ENCODE results near the gene HOOK2.
"Not testable (repeated sequence)": the region's sequence is repeated elsewhere in the genome, so short reads cannot be mapped to it uniquely, and the experiment has no call there.

The HOOK2 gene

DNA sequence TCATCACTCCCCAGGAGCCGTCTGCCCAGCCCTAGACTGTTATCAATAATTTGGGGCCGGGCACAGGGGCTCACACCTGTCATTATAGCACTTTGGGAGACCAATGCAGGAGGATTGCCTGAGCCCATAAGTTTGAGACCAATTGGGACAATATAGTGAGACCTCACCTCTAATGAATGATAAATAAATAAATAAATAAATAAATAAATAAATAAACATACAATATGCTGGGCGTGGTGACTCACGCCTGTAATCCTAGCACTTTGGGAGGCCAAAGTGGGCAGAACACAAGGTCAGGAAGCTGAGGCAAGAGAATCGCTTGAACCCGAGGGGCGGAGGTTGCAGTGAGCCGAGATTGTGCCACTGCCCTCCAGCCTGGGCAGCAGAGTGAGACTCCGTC is 62.0 kb downstream of the HOOK2 start:
- not testable (repeated sequence) for H3K27ac ChIP-seq (ENCODE audit: extremely low read depth, low read depth, low read length); H3K9me3 ChIP-seq (ENCODE audit: control insufficient read depth, insufficient read depth, low read depth, low read length); H3K4me3 ChIP-seq (ENCODE audit: low read depth, low read length); H3K4me1 ChIP-seq (ENCODE audit: control insufficient read depth, insufficient read depth, low read length)
- H3K36me3 ChIP-seq (ENCODE audit: control insufficient read depth in 2 of 2, insufficient read depth in 1 of 2, low read length in 2 of 2) = peaks cover 64 to 97% of the 10 kb centered on the region in 2 experiments
- CTCF ChIA-PET = interaction anchor here (0.7 to 1.8 kb wide), 7 partner anchors 20 to 84 kb away, joined by 3 to 7 read pairs (median 5); no protein-coding TSS in a partner anchor
- TF ChIP-seq ZNF629 (tag by site-specific recombination; IDR thresholded peaks at IDR 0.05) (peak; percentile 28; the same call in 1 of the 2 replicates), ZNF354C (tag by site-specific recombination; IDR thresholded peaks at IDR 0.05; ENCODE audit: borderline replicate concordance, low read depth) (0 out of 2 replicates have a peak, but pooled peaks have one; percentile 62), ZNF140 (tag by site-specific recombination; IDR thresholded peaks at IDR 0.05) (peak; percentile 36; the same call in 1 of the 2 replicates), ZNF202 (tag by site-specific recombination; IDR thresholded peaks at IDR 0.05; ENCODE audit: borderline replicate concordance) (0 out of 2 replicates have a peak, but pooled peaks have one; percentile 16), ZNF654 (tag by site-specific recombination; IDR thresholded peaks at IDR 0.05; ENCODE audit: low read depth) (0 out of 2 replicates have a peak, but pooled peaks have one; percentile 15), ZNF121 (tag by site-specific recombination; IDR thresholded peaks at IDR 0.05) (0 out of 2 replicates have a peak, but pooled peaks have one; percentile 19), ZNF558 (tag by site-specific recombination; IDR thresholded peaks at IDR 0.05) (0 out of 2 replicates have a peak, but pooled peaks have one; percentile 25), ZNF292 (tag by site-specific recombination; IDR thresholded peaks at IDR 0.05; ENCODE audit: borderline replicate concordance, low read depth) (0 out of 2 replicates have a peak, but pooled peaks have one; percentile 12), ZNF791 (tag by site-specific recombination; IDR thresholded peaks at IDR 0.05) (0 out of 2 replicates have a peak, but pooled peaks have one; percentile 18), ZNF394 (tag by site-specific recombination; IDR thresholded peaks at IDR 0.05; ENCODE audit: borderline replicate concordance) (peak; percentile 86), ZNF623 (tag by site-specific recombination; IDR thresholded peaks at IDR 0.05) (peak; percentile 59), ZNF426 (tag by site-specific recombination; IDR thresholded peaks at IDR 0.05) (peak; percentile 55)
- TF ChIP-seq, protein P1, sequence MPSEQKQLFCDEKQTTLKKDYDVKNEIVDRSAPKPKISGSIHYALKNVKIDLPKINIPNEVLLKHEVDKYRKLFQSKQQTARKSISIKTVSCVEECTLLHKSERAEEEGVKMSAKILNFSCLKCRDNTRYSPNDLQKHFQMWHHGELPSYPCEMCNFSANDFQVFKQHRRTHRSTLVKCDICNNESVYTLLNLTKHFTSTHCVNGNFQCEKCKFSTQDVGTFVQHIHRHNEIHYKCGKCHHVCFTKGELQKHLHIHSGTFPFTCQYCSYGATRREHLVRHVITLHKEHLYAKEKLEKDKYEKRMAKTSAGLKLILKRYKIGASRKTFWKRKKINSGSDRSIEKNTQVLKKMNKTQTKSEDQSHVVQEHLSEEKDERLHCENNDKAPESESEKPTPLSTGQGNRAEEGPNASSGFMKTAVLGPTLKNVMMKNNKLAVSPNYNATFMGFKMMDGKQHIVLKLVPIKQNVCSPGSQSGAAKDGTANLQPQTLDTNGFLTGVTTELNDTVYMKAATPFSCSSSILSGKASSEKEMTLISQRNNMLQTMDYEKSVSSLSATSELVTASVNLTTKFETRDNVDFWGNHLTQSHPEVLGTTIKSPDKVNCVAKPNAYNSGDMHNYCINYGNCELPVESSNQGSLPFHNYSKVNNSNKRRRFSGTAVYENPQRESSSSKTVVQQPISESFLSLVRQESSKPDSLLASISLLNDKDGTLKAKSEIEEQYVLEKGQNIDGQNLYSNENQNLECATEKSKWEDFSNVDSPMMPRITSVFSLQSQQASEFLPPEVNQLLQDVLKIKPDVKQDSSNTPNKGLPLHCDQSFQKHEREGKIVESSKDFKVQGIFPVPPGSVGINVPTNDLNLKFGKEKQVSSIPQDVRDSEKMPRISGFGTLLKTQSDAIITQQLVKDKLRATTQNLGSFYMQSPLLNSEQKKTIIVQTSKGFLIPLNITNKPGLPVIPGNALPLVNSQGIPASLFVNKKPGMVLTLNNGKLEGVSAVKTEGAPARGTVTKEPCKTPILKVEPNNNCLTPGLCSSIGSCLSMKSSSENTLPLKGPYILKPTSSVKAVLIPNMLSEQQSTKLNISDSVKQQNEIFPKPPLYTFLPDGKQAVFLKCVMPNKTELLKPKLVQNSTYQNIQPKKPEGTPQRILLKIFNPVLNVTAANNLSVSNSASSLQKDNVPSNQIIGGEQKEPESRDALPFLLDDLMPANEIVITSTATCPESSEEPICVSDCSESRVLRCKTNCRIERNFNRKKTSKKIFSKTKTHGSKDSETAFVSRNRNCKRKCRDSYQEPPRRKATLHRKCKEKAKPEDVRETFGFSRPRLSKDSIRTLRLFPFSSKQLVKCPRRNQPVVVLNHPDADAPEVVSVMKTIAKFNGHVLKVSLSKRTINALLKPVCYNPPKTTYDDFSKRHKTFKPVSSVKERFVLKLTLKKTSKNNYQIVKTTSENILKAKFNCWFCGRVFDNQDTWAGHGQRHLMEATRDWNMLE (tag by site-specific recombination; conservative IDR thresholded peaks at IDR 0.05; ENCODE audit: low read depth) = peak; percentile 73
- TF ChIP-seq, protein P2, sequence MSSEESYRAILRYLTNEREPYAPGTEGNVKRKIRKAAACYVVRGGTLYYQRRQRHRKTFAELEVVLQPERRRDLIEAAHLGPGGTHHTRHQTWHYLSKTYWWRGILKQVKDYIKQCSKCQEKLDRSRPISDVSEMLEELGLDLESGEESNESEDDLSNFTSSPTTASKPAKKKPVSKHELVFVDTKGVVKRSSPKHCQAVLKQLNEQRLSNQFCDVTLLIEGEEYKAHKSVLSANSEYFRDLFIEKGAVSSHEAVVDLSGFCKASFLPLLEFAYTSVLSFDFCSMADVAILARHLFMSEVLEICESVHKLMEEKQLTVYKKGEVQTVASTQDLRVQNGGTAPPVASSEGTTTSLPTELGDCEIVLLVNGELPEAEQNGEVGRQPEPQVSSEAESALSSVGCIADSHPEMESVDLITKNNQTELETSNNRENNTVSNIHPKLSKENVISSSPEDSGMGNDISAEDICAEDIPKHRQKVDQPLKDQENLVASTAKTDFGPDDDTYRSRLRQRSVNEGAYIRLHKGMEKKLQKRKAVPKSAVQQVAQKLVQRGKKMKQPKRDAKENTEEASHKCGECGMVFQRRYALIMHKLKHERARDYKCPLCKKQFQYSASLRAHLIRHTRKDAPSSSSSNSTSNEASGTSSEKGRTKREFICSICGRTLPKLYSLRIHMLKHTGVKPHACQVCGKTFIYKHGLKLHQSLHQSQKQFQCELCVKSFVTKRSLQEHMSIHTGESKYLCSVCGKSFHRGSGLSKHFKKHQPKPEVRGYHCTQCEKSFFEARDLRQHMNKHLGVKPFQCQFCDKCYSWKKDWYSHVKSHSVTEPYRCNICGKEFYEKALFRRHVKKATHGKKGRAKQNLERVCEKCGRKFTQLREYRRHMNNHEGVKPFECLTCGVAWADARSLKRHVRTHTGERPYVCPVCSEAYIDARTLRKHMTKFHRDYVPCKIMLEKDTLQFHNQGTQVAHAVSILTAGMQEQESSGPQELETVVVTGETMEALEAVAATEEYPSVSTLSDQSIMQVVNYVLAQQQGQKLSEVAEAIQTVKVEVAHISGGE (tag by site-specific recombination; conservative IDR thresholded peaks at IDR 0.05; ENCODE audit: low read depth) = peak; percentile 37; the same call in 1 of the 2 replicates
- TF ChIP-seq, protein P3, sequence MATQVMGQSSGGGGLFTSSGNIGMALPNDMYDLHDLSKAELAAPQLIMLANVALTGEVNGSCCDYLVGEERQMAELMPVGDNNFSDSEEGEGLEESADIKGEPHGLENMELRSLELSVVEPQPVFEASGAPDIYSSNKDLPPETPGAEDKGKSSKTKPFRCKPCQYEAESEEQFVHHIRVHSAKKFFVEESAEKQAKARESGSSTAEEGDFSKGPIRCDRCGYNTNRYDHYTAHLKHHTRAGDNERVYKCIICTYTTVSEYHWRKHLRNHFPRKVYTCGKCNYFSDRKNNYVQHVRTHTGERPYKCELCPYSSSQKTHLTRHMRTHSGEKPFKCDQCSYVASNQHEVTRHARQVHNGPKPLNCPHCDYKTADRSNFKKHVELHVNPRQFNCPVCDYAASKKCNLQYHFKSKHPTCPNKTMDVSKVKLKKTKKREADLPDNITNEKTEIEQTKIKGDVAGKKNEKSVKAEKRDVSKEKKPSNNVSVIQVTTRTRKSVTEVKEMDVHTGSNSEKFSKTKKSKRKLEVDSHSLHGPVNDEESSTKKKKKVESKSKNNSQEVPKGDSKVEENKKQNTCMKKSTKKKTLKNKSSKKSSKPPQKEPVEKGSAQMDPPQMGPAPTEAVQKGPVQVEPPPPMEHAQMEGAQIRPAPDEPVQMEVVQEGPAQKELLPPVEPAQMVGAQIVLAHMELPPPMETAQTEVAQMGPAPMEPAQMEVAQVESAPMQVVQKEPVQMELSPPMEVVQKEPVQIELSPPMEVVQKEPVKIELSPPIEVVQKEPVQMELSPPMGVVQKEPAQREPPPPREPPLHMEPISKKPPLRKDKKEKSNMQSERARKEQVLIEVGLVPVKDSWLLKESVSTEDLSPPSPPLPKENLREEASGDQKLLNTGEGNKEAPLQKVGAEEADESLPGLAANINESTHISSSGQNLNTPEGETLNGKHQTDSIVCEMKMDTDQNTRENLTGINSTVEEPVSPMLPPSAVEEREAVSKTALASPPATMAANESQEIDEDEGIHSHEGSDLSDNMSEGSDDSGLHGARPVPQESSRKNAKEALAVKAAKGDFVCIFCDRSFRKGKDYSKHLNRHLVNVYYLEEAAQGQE (tag by site-specific recombination; IDR thresholded peaks at IDR 0.05) = 0 out of 2 replicates have a peak, but pooled peaks have one; percentile 33
- POLR2A ChIA-PET = interaction anchor here (0.5 kb wide), 1 partner anchor 553 kb away, joined by 4 read pairs; no protein-coding TSS in a partner anchor

Measured in HEK293 (cell line).